ENCODE measurements around the gene SLC9A1.

DNA sequence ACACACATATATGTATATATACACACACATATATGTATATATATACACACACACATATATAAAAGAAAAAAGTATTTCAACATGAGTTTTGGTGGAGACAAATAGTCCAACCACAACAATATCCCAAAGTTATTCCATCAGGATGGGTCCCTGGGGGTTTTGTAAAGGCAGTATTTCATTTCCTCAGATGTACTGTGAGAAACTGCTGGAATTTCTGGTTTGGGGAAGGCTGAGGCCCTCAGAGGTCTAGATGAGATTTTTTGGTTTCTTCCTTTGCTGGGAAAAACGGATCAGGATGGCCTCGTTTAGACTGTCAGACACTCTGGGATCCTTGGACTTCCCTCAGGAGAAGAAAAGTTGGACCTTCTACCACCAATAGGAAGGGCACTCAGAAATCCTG lies 105.8 kb downstream of the SLC9A1 start:
- no peak for TF ChIP-seq POLR2AphosphoS5 (IDR thresholded peaks at IDR 0.05)
- TF ChIP-seq, protein P1, sequence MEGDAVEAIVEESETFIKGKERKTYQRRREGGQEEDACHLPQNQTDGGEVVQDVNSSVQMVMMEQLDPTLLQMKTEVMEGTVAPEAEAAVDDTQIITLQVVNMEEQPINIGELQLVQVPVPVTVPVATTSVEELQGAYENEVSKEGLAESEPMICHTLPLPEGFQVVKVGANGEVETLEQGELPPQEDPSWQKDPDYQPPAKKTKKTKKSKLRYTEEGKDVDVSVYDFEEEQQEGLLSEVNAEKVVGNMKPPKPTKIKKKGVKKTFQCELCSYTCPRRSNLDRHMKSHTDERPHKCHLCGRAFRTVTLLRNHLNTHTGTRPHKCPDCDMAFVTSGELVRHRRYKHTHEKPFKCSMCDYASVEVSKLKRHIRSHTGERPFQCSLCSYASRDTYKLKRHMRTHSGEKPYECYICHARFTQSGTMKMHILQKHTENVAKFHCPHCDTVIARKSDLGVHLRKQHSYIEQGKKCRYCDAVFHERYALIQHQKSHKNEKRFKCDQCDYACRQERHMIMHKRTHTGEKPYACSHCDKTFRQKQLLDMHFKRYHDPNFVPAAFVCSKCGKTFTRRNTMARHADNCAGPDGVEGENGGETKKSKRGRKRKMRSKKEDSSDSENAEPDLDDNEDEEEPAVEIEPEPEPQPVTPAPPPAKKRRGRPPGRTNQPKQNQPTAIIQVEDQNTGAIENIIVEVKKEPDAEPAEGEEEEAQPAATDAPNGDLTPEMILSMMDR (IDR thresholded peaks at IDR 0.05) = no peak
